Adrenal gland (tissue), 5 donors: Measurements from ENCODE around the gene TLK2.
"Not testable (repeated sequence)": the region's sequence is repeated elsewhere in the genome, so short reads cannot be mapped to it uniquely, and the experiment has no call there.

Experiments
- CTCF ChIP-seq, 6 experiments: fragments of 450-650 bp in 4 of 6; fragments of 200-600 bp in 2 of 6; sonication (generic) in 1 of 6; IDR thresholded peaks; 1 replicate in 5 of 6; 2 replicates in 1 of 6; pipeline versions ENCODE4 v1.5.1 to v1.8.0; 2016 to 2021; ENCODE audit warnings: antibody characterized with exemption in 6 of 6, mild to moderate bottlenecking in 2 of 6, moderate library complexity in 1 of 6
- POLR2A ChIP-seq, 2 donors: fragments of 450-650 bp; IDR thresholded peaks; one replicate each; pipeline ENCODE4 v1.6.1; 2017; ENCODE audit warnings: antibody characterized with exemption in 2 of 2, mild to moderate bottlenecking in 2 of 2, moderate library complexity in 1 of 2
- donor health status: DM: no; HTN: no; CAD: no.

GRCh38 chr17:62453656-62454055, 25.0 kb upstream of the TLK2 start:
- TF ChIP-seq CTCF, POLR2A (IDR thresholded peaks at IDR 0.05): not testable (repeated sequence)
